WI38 (cell line): ENCODE measurements around the gene KIF15.

Experiments
- H3K4me3 ChIP-seq: 2 replicates; pipeline ENCODE4 v1.5.1; 2011; ENCODE audit warnings: low read depth, mild to moderate bottlenecking, control low read depth, low read length
- CTCF ChIP-seq: IDR thresholded peaks from 2 replicates; pipeline ENCODE4 v1.5.1; 2012; ENCODE audit warnings: low read depth, mild to moderate bottlenecking, control low read depth, low read length

The KIF15 gene

GRCh38 chr3:44883213-44883955, 121.8 kb downstream of the KIF15 start:
- TF ChIP-seq CTCF: no peak

GRCh38 chr3:44883999-44884431, 122.4 kb downstream of the KIF15 start:
- no peak for TF ChIP-seq CTCF
- H3K4me3 ChIP-seq: no peak overlapping the region

More at GRCh38 chr3:44883213-44883955, 121.8 kb downstream of the KIF15 start:
- no peak overlapping the region for H3K4me3 ChIP-seq

GRCh38 chr3:44885618-44886017, 124.0 kb downstream of the KIF15 start:
- H3K4me3 ChIP-seq: no peak overlapping the region
- no peak for TF ChIP-seq CTCF

- no peak for TF ChIP-seq CTCF
- H3K4me3 ChIP-seq: no peak overlapping the region
These were observed 125.0 kb downstream of the KIF15 start for GRCh38 chr3:44886561-44886960.

GRCh38 chr3:44887101-44887500, 125.5 kb downstream of the KIF15 start:
- TF ChIP-seq CTCF: no peak
- no peak overlapping the region for H3K4me3 ChIP-seq

- TF ChIP-seq CTCF: no peak
- H3K4me3 ChIP-seq: no peak overlapping the region
These were observed 128.7 kb downstream of the KIF15 start for GRCh38 chr3:44890258-44890657.

- no peak overlapping the region for H3K4me3 ChIP-seq
- no peak for TF ChIP-seq CTCF
These were observed 129.3 kb downstream of the KIF15 start for GRCh38 chr3:44890852-44891251.
